Measurements from ENCODE around the gene SNX33.

The SNX33 gene

GRCh38 chr15:75641603-75642002 lies 6.1 kb upstream of the SNX33 start:
- DNase-seq (ENCODE audit: low read depth): no peak

DNA sequence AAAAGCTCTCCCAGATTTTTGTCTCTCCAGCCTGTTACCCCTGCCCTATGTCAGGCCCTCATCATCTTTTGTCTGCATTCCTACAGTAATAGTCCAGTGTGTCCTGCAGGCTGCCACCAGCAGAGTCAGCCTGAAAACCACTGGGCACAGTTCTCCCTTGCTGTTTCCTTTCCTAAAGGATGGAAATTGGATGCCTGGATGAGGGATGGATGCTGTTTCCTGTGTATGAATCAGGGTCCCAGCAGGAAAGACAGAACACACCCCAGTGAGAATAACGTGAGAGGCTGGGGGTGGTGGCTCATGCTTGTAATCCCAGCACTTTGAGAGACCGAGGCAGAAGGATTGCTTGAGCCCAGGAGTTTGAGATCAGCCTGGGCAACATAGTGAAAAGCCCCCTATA lies 3.3 kb upstream of the SNX33 start:
- DNase-seq (ENCODE audit: low read depth): no peak

- no peak for DNase-seq (ENCODE audit: low read depth)
Measured at GRCh38 chr15:75646112-75646943, 1.4 kb upstream of the SNX33 start.

DNA sequence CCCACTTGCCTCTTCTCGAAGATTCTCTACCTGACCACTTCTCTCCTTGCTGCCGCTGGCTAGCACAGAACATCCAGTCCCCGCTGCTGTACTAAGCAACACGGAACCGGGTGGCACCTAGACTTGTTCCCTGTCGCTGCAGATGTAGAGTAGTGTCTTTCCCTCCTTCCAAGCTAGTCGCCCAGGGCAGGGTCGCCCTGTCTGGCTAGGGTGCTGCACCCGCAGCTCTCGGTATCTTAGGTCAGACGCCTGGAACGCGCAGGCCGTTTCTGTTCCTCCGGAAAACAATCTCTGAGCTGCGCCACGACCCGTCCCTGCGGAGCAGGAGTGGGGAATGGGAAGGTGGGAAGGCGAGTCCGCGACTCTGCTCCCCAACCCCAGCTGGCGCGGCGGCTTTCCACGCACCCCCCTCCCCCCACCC lies 758 bp upstream of the SNX33 start:
- no peak for DNase-seq (ENCODE audit: low read depth)

DNA sequence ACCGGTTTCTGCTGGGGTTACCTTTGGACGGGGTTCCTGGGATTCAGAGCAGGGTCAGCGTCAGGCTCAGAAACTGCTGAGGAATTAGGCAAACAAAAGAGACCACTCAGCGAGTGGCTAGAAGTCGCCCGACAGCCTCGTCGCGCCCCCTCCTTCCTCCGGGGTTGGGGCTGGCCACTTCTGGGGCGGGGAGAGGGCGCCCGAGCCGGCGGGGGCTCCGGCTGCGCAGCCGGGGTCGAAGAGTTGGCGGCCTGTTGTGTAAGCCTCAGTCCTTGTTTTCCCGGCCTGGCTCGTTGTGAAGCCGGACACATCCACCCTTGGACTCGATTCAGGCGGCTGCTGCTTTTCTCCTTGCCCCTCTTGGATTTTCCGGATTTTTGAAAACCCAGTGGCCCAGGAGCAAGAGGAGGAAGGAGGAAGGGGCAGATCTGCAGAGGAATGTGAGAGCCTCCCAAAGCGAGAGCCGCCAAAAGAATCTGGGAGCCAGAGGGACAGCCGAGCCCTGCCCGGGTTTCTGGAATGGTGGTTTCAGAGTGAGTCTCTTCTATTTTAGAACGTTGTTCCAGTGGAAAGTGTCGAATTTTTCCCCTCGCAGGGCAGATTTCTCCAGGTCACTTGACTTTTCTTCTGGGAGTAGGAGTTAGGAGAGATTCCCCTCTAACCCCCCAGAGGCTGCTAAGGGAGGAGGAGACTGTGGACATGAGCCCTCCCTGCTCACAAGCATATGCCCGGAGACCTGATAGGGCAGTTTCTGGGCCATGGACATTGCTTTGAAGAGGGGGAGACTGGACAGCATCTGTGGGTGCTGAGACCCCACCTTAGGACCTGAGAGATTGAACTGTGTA lies 666 bp downstream of the SNX33 start:
- DNase-seq (ENCODE audit: low read depth): no peak

DNA sequence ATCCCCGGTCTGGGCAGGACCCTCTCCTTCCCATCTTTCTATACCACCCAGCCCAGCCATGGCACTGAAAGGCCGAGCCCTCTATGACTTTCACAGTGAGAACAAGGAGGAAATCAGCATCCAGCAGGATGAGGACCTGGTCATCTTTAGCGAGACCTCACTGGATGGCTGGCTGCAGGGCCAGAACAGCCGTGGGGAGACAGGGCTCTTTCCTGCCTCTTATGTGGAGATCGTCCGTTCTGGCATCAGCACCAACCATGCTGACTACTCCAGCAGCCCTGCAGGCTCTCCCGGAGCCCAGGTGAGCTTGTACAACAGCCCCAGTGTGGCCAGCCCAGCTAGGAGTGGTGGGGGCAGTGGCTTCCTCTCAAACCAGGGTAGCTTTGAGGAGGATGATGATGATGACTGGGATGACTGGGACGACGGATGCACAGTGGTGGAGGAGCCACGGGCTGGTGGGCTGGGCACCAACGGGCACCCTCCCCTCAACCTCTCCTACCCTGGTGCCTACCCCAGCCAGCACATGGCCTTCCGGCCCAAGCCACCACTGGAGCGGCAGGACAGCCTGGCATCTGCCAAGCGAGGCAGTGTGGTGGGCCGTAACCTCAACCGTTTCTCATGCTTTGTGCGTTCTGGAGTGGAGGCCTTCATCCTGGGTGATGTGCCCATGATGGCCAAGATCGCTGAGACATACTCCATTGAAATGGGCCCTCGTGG lies 1.5 kb downstream of the SNX33 start:
- DNase-seq (ENCODE audit: low read depth): no peak

- DNase-seq (ENCODE audit: low read depth): no peak
Measured at GRCh38 chr15:75649848-75650247, 2.1 kb downstream of the SNX33 start.

DNA sequence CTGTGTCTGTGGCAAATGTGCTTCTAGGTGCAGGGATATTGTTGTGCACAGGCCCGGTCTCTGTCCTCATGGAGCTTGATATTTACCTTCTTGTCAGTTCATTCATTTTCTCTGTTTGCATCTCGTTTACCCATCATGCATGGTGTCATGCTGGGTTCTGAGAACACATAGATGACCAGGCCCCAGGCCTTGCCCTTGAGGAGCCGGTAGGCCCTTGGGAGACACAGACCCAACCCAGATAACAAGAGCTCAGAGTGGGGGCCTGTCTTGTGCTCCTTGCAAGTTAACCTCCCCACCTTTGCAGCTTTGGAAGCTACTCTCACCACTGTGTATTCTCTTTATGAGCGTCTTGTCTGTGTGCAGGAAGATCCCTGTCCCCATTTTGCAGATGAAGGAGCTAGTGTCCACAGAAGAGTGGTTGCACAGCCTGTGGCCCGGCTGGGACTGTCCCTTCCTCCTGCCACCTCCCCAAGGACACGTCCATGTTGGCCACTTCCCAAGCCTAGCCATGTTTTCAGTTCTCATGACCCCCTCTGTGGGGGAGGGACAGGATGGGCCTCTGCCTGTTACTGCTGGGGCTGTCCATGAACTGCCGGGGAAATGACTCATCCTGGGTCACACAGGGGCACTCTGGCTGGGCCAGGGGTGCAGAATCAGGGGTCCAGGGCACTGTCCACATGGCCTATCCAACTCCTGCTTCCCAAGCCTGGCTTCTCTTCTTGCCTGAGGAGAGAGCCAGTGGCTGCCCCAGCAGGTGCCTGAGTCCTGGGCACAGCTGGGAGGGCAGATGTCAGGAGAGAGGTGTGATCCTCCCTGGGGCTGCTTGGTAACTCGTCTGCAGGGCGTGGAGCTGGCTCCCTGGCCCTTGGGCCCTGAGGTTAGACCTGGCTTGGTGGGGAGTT lies 3.4 kb downstream of the SNX33 start:
- DNase-seq (ENCODE audit: low read depth): no peak

DNA sequence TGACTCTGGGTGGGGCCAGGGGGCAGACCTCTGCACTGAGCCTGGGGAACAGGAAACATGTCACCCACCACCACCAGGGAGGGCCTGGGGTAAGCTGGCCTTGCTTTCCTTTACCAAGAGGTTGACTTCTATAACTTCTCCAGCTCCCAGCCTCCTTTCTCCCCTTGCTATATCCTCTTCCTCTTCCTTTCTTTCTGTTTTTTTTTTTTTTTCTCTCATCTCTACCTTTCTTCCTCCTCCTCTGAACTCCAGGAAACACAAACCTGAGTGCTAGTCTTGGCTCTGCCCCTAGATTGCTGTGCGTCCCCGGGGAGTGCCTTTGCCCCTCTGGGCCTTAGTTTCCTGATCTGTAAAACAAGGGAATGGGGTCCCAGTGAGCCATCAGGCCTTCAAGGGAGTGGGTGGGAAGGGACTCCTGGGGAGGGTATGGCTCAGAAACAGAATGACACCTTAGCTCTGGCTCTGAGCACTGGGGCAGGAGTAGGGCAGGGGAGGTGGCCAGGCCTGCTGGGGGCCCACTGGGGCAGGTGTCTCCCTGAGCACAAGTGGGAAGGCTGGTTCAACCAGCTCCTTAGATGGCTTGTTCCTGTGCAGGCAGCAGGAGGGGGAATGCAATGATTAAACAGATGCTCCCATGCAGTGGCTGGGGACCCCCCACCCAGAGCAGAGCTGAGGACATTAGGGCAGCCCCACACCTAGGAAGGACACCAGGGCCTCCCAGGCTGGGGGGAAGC lies 4.3 kb downstream of the SNX33 start:
- DNase-seq (ENCODE audit: low read depth): no peak

GRCh38 chr15:75653347-75653913 lies 5.7 kb downstream of the SNX33 start:
- no peak for DNase-seq (ENCODE audit: low read depth)

- no peak for DNase-seq (ENCODE audit: low read depth)
Measured at GRCh38 chr15:75654201-75654907, 6.6 kb downstream of the SNX33 start.

- DNase-seq (ENCODE audit: low read depth): no peak
Measured at GRCh38 chr15:75655931-75656330, 8.2 kb downstream of the SNX33 start.

DNA sequence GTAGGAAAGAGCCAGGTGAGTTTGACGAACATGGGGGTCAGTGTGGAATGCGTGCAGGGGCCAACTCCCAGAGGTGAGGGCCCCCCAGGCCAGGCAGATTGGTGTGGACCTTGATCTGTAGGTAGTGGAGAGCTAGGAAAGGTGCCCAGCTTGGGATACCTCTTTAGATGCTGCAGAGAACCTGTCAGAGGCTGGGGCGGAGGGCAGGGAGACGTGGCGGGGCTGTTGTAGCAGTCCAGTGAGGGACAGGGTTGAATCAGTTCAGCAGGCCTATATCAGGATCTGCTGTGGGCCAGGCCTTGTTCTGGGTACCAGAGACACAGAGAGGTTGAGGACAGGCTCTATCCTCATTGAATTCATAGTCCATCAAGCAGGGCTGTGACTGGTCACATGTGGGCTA lies 8.6 kb downstream of the SNX33 start:
- no peak for DNase-seq (ENCODE audit: low read depth)

DNA sequence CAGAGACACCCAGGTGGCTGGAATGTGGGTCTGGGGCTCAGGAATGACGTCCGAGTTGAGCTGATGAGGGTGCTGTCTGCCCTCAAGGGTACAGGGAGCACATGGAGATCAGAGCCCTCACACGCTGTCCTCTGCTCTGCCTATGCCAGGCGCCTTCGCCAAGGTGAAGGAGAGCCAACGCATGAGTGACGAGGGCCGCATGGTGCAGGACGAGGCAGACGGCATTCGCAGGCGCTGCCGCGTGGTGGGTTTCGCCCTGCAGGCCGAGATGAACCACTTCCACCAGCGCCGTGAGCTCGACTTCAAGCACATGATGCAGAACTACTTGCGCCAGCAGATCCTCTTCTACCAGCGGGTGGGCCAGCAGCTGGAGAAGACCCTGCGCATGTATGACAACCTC lies 9.1 kb downstream of the SNX33 start:
- no peak for DNase-seq (ENCODE audit: low read depth)

GRCh38 chr15:75659141-75659771 lies 11.5 kb downstream of the SNX33 start:
- DNase-seq (ENCODE audit: low read depth): no peak

GRCh38 chr15:75659928-75660645 lies 12.4 kb downstream of the SNX33 start:
- DNase-seq (ENCODE audit: low read depth): no peak

DNA sequence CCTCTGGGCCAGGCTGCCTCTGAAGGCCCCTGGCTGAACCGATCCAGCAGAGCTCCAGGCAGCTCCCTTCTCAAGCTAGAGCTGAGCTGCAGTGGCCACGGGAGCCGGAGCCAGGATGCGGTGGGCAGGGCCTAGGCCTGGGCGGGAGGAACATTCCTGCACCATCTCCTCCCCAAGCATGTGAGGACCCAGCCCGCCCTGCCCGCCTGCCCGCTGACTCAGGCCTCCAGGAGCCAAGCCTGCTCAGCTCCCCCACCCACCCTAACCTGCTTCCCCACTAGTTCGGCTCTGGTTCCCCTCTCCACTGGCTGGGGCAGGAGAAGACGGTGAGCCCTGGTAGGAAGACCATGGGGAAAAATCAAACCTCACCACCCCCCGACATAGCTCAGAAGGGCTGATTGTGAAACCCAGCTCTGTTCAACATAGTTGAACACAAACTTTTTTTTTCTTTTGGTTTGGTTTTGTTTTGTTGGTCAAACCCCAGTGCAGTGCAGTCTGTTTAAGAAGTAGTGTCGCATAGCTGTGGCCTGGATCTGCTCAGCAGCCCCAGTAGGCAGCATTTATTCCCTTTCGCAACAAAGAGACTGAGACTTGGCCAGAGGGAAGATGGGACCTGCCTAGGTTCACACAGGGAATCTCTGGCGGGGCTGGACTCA lies 13.5 kb downstream of the SNX33 start:
- peak; percentile 66 for DNase-seq (ENCODE audit: low read depth)

DNA sequence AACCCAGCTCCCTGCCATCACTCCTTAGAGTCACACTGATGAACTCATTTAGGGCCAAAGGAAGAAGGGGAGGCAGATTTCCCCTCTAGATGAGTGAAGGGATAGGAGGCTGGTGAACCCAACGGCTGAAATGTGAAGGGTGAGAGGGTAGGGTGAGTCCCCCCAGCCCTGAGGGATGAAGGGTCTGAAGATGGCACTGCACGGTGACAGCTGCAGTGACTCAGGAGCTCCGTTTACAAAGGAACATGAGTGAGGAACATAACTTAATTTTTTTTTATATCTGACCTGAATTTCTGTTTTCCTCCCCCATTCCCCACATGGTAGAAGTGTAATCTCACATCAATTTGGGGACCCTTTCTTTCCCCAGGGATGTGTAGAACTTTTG lies 14.0 kb downstream of the SNX33 start:
- no peak for DNase-seq (ENCODE audit: low read depth)

Data from non-pigmented ciliary epithelial cell (primary cell).